Airway epithelial cell (primary cell): ENCODE results near the gene ACYP2. TPM values are rescaled to one million over a fixed set of nuclear protein-coding genes. Genes with fewer than 3 reads are reported as not detected.

ENCODE experiments used
- total RNA-seq: library from RNA; depleted of rRNA; stranded (reverse); fragments of >200 nt; gene quantifications from 2 replicates; pipeline ENCODE4 v1.2.3, GENCODE V29; 2015

Gene ACYP2
- total RNA-seq: 6.9 and 8.3 TPM in 2 replicates

DNA sequence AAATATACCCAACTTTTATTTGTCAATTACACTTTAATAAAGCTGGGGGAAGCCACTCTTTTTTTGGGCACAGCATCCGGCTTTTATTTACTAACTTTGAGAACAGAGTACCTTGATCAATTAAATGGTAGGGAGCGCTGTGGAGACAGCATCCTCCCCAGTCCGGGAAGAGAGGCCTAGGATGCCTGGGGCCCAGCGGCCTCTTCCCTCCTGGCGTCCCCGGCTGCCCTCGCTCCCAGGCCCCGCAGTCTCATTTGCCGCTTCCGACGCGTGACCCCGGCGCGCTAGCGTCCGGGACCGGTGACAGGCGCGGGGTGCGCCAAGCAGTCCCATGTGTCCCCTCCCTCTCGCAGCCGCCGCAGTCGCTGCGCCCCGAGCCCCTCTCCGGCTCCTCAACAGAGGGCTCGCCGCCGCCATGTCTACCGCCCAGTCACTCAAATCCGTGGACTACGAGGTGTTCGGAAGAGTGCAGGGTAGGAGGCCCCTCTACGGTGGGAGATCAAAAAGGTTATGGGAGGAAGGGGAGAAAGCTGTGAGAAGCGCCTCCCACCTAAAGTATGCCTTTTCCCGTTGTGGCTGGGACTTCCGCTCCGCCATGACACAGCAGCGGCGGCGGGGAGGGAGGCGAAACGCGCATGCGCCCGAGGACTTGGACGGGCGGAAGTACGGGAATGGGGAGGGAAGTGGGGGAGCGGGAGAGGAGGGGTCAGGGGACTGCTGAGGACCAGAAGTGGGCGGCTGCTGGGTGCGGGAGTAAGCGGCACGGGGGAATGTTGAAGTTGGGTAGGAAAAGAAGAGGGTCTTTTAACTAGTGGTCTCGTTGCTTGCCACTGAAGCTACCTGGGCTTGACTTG lies at the start of gene ACYP2:
TSS of gene ACYP2 (plus strand) at position 332 of the 854 bp plus-strand sequence.

DNA sequence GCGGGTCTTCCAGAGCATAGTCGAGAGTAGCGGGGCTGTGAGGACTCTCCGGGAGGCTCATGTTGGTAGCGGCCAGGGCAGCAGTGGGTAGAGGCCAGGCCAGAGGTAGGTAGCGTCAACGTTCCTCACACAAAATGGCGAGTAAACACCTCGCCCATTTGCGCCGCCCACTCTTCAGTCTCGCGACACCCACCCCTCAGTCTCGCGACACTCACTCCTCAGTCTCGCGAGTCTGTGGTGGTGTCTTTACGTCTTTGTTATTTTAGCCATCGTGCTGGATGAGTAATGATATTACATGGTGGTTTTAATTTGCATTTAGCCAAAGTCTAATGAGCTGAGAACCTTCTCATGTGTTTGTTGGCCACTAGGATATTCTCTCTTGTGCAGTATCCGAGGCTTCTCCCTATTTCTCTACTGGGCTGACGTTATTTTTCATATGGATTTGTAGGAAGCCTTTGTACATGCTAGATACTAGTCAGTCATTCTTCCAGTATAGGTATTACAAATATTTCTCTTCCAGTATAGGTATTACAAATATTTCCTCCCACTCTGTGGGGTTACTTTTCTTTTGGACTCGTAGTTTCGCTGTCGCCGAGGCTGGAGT lies 140.8 kb downstream of the ACYP2 start, which contains the start of gene TSPYL6:
TSS of gene TSPYL6 (minus strand) at position 139 of the 604 bp plus-strand sequence. CDS start at position 61, 78 bp downstream.

Other genes with a start within 250 kb of the ACYP2 start
- gene PSME4, start 144.6 kb upstream of the ACYP2 start, total RNA-seq: 27.7 and 44.3 TPM in 2 replicates
- not detected in 2 replicates for gene TSPYL6, start 140.6 kb downstream of the ACYP2 start, total RNA-seq